Measurements from ENCODE around the gene SYNRG. TPM values are rescaled to one million over a fixed set of nuclear protein-coding genes. Genes with fewer than 3 reads are reported as not detected.

Gene SYNRG
- total and polyA plus RNA-seq, 2 of the 13 experiments (the other 11 are each of a cell fraction or from before 2014, with no cell fraction given): 7.3 to 8.7 TPM

GRCh38 chr17:37609170-37610040 is at the start of gene SYNRG (continued):
- TF ChIP-seq SNAPC4 (CRISPR knock-in tag; IDR thresholded peaks at IDR 0.05) (no peak), FIP1L1 (IDR thresholded peaks at IDR 0.05; ENCODE audit: borderline replicate concordance, insufficient read depth, low read depth, low read length) (peak; percentile 96), AHR (CRISPR knock-in tag; IDR thresholded peaks at IDR 0.05) (0 out of 2 replicates have a peak, but pooled peaks have one; percentile 28), SMARCE1 (IDR thresholded peaks at IDR 0.05; ENCODE audit: borderline replicate concordance) (no peak), ZNF709 (CRISPR knock-in tag; IDR thresholded peaks at IDR 0.05) (peak; percentile 53; the same call in 1 of the 2 replicates), HES4 (CRISPR knock-in tag; IDR thresholded peaks at IDR 0.05; ENCODE audit: borderline replicate concordance) (no peak), CHD4 (IDR thresholded peaks at IDR 0.05; ENCODE audit: borderline replicate concordance, low read length) (no peak), ZSCAN31 (CRISPR knock-in tag; IDR thresholded peaks at IDR 0.05; ENCODE audit: low read depth) (peak; percentile 56; the same call in 1 of the 2 replicates), ETV5 (CRISPR knock-in tag; IDR thresholded peaks at IDR 0.05; ENCODE audit: borderline replicate concordance) (peak; percentile 49; the same call in 1 of the 2 replicates), CEBPG (CRISPR knock-in tag; IDR thresholded peaks at IDR 0.05) (no peak), SRY (CRISPR knock-in tag; IDR thresholded peaks at IDR 0.05) (peak; percentile 77; the same call in 1 of the 2 replicates), ZMYM2 (CRISPR knock-in tag; IDR thresholded peaks at IDR 0.05) (no peak), ZNF142 (CRISPR knock-in tag; IDR thresholded peaks at IDR 0.05) (0 out of 2 replicates have a peak, but pooled peaks have one; percentile 17), JUND (CRISPR knock-in tag; IDR thresholded peaks at IDR 0.05) (peak; percentile 50; the same call in 1 of the 2 replicates), CHCHD3 (CRISPR knock-in tag; IDR thresholded peaks at IDR 0.05) (no peak), MEIS1 (CRISPR knock-in tag; IDR thresholded peaks at IDR 0.05; ENCODE audit: borderline replicate concordance) (peak; percentile 79; the same call in 1 of the 2 replicates), CCAR2 (optimal IDR thresholded peaks at IDR 0.05; ENCODE audit: low read depth, low read length) (no peak)

Measured in HepG2 (cell line).